ENCODE data around the gene HSD3B7. TPM values are rescaled to one million over a fixed set of nuclear protein-coding genes. Genes with fewer than 3 reads are reported as not detected.
"Not testable (repeated sequence)": the region's sequence is repeated elsewhere in the genome, so short reads cannot be mapped to it uniquely, and the experiment has no call there.

HSD3B7 gene
- total RNA-seq, 1 experiment from 2014 or later, result 5.5 TPM

DNA sequence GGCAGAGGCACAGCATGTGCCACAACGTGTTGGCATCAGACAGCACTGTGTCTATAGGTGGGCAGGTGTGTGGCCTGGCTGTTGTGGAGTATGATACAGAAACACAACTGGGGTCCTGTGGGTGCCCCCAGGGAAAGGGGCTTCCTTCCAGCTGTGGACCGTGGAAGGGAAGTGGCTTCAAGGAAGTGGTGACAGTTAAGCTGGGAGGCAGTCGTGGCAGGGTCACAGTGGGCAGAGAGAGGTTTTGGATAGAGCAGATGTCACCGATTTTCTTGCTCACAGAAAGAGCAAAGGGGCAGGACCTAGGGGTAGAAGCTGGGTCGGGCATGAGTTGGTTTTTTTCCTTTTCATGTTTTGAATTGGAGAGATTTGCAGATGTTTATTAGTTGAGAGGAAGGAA, 47.3 kb upstream of the HSD3B7 start:
- Histone ChIP-seq H3K23ac (ENCODE audit: insufficient read length, low read depth, low read length) (no peak overlapping the region), H4K20me1 (ENCODE audit: control insufficient read depth, insufficient read depth, insufficient read length) (no peaks in the 10 kb centered on the region), H3K18ac (ENCODE audit: insufficient read length, low read depth, low read length) (no peak overlapping the region), H2BK20ac (ENCODE audit: low read depth, low read length, poor library complexity, severe bottlenecking) (no peak overlapping the region), H3K79me1 (ENCODE audit: insufficient read depth, low read depth, low read length, poor library complexity, severe bottlenecking) (no peaks in the 10 kb centered on the region), H3K9me3 (ENCODE audit: control insufficient read depth, low read depth, low read length) (no peaks in the 10 kb centered on the region), H4K91ac (ENCODE audit: insufficient read length, low read depth, low read length) (no peak overlapping the region), H3K56ac (ENCODE audit: insufficient read length, low read depth, low read length) (no peak overlapping the region), H2BK15ac (ENCODE audit: low read depth, low read length) (no peak overlapping the region), H3K4me2 (ENCODE audit: insufficient read depth, insufficient read length, low read length) (no peak overlapping the region), H3K79me2 (ENCODE audit: insufficient read depth, low read length) (no peaks in the 10 kb centered on the region; the same call in 1 of the 2 replicates), H3K4ac (ENCODE audit: low read depth, low read length) (no peak overlapping the region), H3K9ac (ENCODE audit: extremely low read depth, insufficient read length, low read length) (no peak overlapping the region), H3T11ph (ENCODE audit: low read length) (no peak overlapping the region), H3K27me3 (ENCODE audit: insufficient read depth, low read length) (no peaks in the 10 kb centered on the region), H2BK5ac (ENCODE audit: insufficient read length, low read length) (no peak overlapping the region), H4K8ac (replicated peaks; ENCODE audit: insufficient read length, low read depth, low read length) (no peak overlapping the region), H2BK120ac (ENCODE audit: low read depth, low read length, poor library complexity, severe bottlenecking) (no peak overlapping the region), H3K14ac (ENCODE audit: insufficient read depth, low read length) (no peak overlapping the region), H3K4me1 (ENCODE audit: insufficient read depth, low read length) (peaks cover 2% of the 10 kb centered on the region; the same call in 1 of the 2 replicates), H4K5ac (ENCODE audit: insufficient read length, low read depth, low read length) (no peak overlapping the region), H2BK12ac (ENCODE audit: insufficient read length, low read depth, low read length) (no peak overlapping the region), H3K27ac (ENCODE audit: insufficient read length, low read depth, low read length) (no peak overlapping the region), H3K23me2 (ENCODE audit: insufficient read length, low read depth, low read length, poor library complexity, severe bottlenecking) (no peaks in the 10 kb centered on the region), H2AK5ac (ENCODE audit: insufficient read length, low read length) (no peak overlapping the region), H2AFZ (ENCODE audit: low read length) (no peak overlapping the region)
- Mint-ChIP-seq H3K4me1 (peaks cover 13 to 22% of the 10 kb centered on the region in 2 experiments), H3K36me3 (ENCODE audit: insufficient read depth in 1 of 3, low read depth in 3 of 3) (peaks cover 33 to 54% (median 48%) of the 10 kb centered on the region in 3 experiments), H3K9me3 (no peaks in the 10 kb centered on the region), H3K27me3 (ENCODE audit: low read depth) (no peaks in the 10 kb centered on the region), H3K4me3 (no peak overlapping the region), H3K27ac (peak overlapping the region in 2 of 3 experiments; percentile 22 to 41; a peak in 3 of 7 replicates)
- WGBS (ENCODE audit: extremely low coverage, insufficient read length, low lambda C conversion rate), result no CpG with 5 or more reads among the region's 5 CpGs
- no peak for DNase-seq
- no peak for TF ChIP-seq CTCF (conservative IDR thresholded peaks at IDR 0.05)

- not testable (repeated sequence) for H3K9me3 Mint-ChIP-seq; H3K4me1 ChIP-seq (ENCODE audit: insufficient read depth, low read length); H2BK20ac ChIP-seq (ENCODE audit: low read depth, low read length, poor library complexity, severe bottlenecking); H3K79me2 ChIP-seq (ENCODE audit: insufficient read depth, low read length); H4K91ac ChIP-seq (ENCODE audit: insufficient read length, low read depth, low read length); H3K23me2 ChIP-seq (ENCODE audit: insufficient read length, low read depth, low read length, poor library complexity, severe bottlenecking); H3K4me2 ChIP-seq (ENCODE audit: insufficient read depth, insufficient read length, low read length); H4K20me1 ChIP-seq (ENCODE audit: control insufficient read depth, insufficient read depth, insufficient read length); H4K8ac ChIP-seq (replicated peaks; ENCODE audit: insufficient read length, low read depth, low read length); H2BK120ac ChIP-seq (ENCODE audit: low read depth, low read length, poor library complexity, severe bottlenecking); H3K14ac ChIP-seq (ENCODE audit: insufficient read depth, low read length); H2BK5ac ChIP-seq (ENCODE audit: insufficient read length, low read length); H2AK5ac ChIP-seq (ENCODE audit: insufficient read length, low read length); H3K79me1 ChIP-seq (ENCODE audit: insufficient read depth, low read depth, low read length, poor library complexity, severe bottlenecking); H2BK12ac ChIP-seq (ENCODE audit: insufficient read length, low read depth, low read length); H3K18ac ChIP-seq (ENCODE audit: insufficient read length, low read depth, low read length); H3K27ac ChIP-seq (ENCODE audit: insufficient read length, low read depth, low read length); H3K9ac ChIP-seq (ENCODE audit: extremely low read depth, insufficient read length, low read length); H3K27me3 ChIP-seq (ENCODE audit: insufficient read depth, low read length); H3K4me3 Mint-ChIP-seq; H3T11ph ChIP-seq (ENCODE audit: low read length); H2BK15ac ChIP-seq (ENCODE audit: low read depth, low read length); H3K4ac ChIP-seq (ENCODE audit: low read depth, low read length); H4K5ac ChIP-seq (ENCODE audit: insufficient read length, low read depth, low read length); H3K27me3 Mint-ChIP-seq (ENCODE audit: low read depth); H3K27ac Mint-ChIP-seq; H2AFZ ChIP-seq (ENCODE audit: low read length); H3K9me3 ChIP-seq (ENCODE audit: control insufficient read depth, low read depth, low read length); DNase-seq; H3K23ac ChIP-seq (ENCODE audit: insufficient read length, low read depth, low read length); H3K56ac ChIP-seq (ENCODE audit: insufficient read length, low read depth, low read length)
- peaks cover 15 to 23% of the 10 kb centered on the region in 2 experiments for H3K4me1 Mint-ChIP-seq
- WGBS (ENCODE audit: extremely low coverage, insufficient read length, low lambda C conversion rate), result no CpG with 5 or more reads among the region's 8 CpGs
- H3K36me3 Mint-ChIP-seq (ENCODE audit: insufficient read depth in 1 of 3, low read depth in 3 of 3), result peaks cover 44 to 68% (median 61%) of the 10 kb centered on the region in 3 experiments
Observed at GRCh38 chr16:30939571-30939970, 45.4 kb upstream of the HSD3B7 start.
